Thymus (tissue), 11 donors: ENCODE measurements around the gene SPOCK1. TPM values are rescaled to one million over a fixed set of nuclear protein-coding genes. Genes with fewer than 3 reads are reported as not detected.

Source experiments
- DNase-seq, 9 donors: peaks; one replicate each; pipeline ENCODE4 v3.0.0-alpha.2; 2013; ENCODE audit warnings: low spot score in 9 of 9, low read depth in 6 of 9, missing footprints in 1 of 9
- H3K27ac ChIP-seq, 2 donors: one replicate each; pipeline ENCODE4 v1.5.1; 2013; ENCODE audit warnings: control low read depth in 1 of 2, low read depth in 1 of 2, low read length in 1 of 2, mild to moderate bottlenecking in 1 of 2, moderate library complexity in 1 of 2
- H3K27me3 ChIP-seq, 2 donors: one replicate each; pipeline ENCODE4 v1.5.1; 2013; ENCODE audit warnings: low read length in 1 of 2; ENCODE audit not compliant: control insufficient read depth in 2 of 2, insufficient read depth in 1 of 2
- H3K36me3 ChIP-seq, 2 donors: one replicate each; pipeline ENCODE4 v1.5.1; 2013; ENCODE audit warnings: low read length in 1 of 2, mild to moderate bottlenecking in 1 of 2, moderate library complexity in 1 of 2; ENCODE audit not compliant: control insufficient read depth in 2 of 2, insufficient read depth in 2 of 2
- H3K4me1 ChIP-seq, 2 donors: one replicate each; pipeline ENCODE4 v1.5.1; 2013; ENCODE audit warnings: low read length in 2 of 2; ENCODE audit not compliant: control insufficient read depth in 2 of 2, insufficient read depth in 2 of 2
- H3K4me3 ChIP-seq, 2 donors: one replicate each; pipeline ENCODE4 v1.5.1; 2013; ENCODE audit warnings: low read length in 2 of 2, control low read depth in 1 of 2, mild to moderate bottlenecking in 1 of 2
- H3K9me3 ChIP-seq, 2 donors: one replicate each; pipeline ENCODE4 v1.5.1; 2013; ENCODE audit warnings: low read length in 1 of 2, mild to moderate bottlenecking in 1 of 2; ENCODE audit not compliant: control insufficient read depth in 2 of 2, insufficient read depth in 1 of 2
- WGBS: extraction: QIAGEN DNeasy Blood & Tissue Kit; methylation state at CpG from one replicate; pipeline ENCODE4 v1.1.7; 2013; 5-methylcytosine and 5-hydroxymethylcytosine counted together
- polyA plus RNA-seq: library from polyadenylated mRNA; stranded (reverse); fragments of 200-250 nt; gene quantifications from one replicate; pipeline ENCODE4 v1.2.3, GENCODE V29; 2013
- total RNA-seq: library from RNA; stranded (reverse); fragments of 120-200 nt; gene quantifications from one replicate; pipeline ENCODE4 v1.2.4, GENCODE V29; 2013
- donor health status: healthy.

Gene SPOCK1
- total and polyA plus RNA-seq, 2 donors: 3.7 to 8.6 TPM

GRCh38 chr5:137152616-137153015, 346.5 kb downstream of the SPOCK1 start:
- no peak for DNase-seq
- 92% methylated on average over 3 of the region's 3 CpGs for WGBS
- Histone ChIP-seq H3K27ac (no peak overlapping the region), H3K27me3 (no peaks in the 10 kb centered on the region), H3K4me1 (no peaks in the 10 kb centered on the region), H3K9me3 (no peaks in the 10 kb centered on the region), H3K36me3 (no peaks in the 10 kb centered on the region), H3K4me3 (no peak overlapping the region)

- DNase-seq: no peak
- H3K4me3 ChIP-seq: no peak overlapping the region
- no peaks in the 10 kb centered on the region for H3K4me1 ChIP-seq
- H3K27ac ChIP-seq: no peak overlapping the region
- WGBS: 55% methylated on average over 2 of the region's 2 CpGs
- no peaks in the 10 kb centered on the region for H3K9me3 ChIP-seq
- H3K36me3 ChIP-seq: no peaks in the 10 kb centered on the region
- no peaks in the 10 kb centered on the region for H3K27me3 ChIP-seq
Measured at GRCh38 chr5:137148655-137149054, 350.5 kb downstream of the SPOCK1 start.

GRCh38 chr5:137148159-137148558, 351.0 kb downstream of the SPOCK1 start:
- H3K27me3 ChIP-seq: no peaks in the 10 kb centered on the region
- no peak overlapping the region for H3K27ac ChIP-seq
- H3K9me3 ChIP-seq: no peaks in the 10 kb centered on the region
- no peaks in the 10 kb centered on the region for H3K4me1 ChIP-seq
- DNase-seq: no peak
- H3K4me3 ChIP-seq: no peak overlapping the region
- WGBS: 84% methylated on average over 1 of the region's 1 CpG
- no peaks in the 10 kb centered on the region for H3K36me3 ChIP-seq

DNA sequence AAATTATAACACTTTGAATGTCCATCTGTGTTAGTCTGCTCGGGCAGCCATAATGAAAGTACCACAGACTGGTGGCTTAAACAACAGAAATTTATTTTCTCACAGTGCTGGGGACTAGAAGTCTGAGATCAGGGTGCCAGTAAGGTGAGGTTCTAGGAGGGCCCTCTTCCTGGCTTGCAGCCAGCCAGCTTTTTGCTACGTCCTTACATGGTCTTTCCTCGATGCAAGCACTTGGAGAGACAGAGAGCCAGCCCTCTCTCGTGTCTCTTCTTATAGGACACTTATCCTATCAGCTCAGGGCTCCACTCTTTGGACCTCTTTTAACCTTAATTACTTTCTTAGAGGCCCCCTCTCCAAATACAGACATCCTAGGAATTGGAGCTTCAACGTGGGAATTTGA, 351.8 kb downstream of the SPOCK1 start:
- H3K27me3 ChIP-seq: no peaks in the 10 kb centered on the region
- H3K27ac ChIP-seq: no peak overlapping the region
- DNase-seq: no peak
- no peaks in the 10 kb centered on the region for H3K36me3 ChIP-seq
- H3K4me3 ChIP-seq: no peak overlapping the region
- H3K9me3 ChIP-seq: no peaks in the 10 kb centered on the region
- 83% methylated on average over 5 of the region's 5 CpGs for WGBS
- H3K4me1 ChIP-seq: no peaks in the 10 kb centered on the region

DNA sequence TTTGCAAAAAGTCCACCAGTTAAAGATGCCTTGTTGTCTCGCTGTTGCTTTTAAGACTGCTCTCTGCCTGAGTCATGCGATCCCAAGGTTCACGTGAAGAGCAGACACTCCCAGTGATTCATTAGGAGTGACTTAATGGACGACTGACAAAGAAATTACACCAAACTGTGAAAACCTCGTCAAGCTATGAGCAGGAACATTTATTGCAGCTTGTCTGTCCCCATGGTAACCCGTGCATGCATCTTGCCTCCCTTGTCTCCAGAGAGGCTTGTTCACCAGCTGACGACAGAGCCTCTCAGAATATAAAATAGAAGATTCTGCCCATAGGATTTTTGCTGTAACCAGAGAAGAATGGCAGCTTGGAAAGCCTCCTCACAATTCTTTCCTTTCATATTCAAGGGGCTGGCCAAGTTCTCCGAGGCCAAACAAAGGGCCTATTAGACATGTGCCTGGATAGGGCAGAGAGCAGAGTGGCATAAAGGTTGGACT, 352.7 kb downstream of the SPOCK1 start:
- WGBS: 59% methylated on average over 8 of the region's 8 CpGs

GRCh38 chr5:137145721-137146120, 353.4 kb downstream of the SPOCK1 start:
- Histone ChIP-seq H3K9me3 (no peaks in the 10 kb centered on the region), H3K36me3 (no peaks in the 10 kb centered on the region), H3K4me3 (no peak overlapping the region), H3K27ac (no peak overlapping the region), H3K27me3 (no peaks in the 10 kb centered on the region), H3K4me1 (no peaks in the 10 kb centered on the region)
- WGBS: 64% methylated on average over 2 of the region's 2 CpGs
- DNase-seq: no peak

More for the DNA sequence above, 352.7 kb downstream of the SPOCK1 start:
- Histone ChIP-seq H3K27me3 (no peaks in the 10 kb centered on the region), H3K4me1 (no peaks in the 10 kb centered on the region), H3K9me3 (no peaks in the 10 kb centered on the region), H3K36me3 (no peaks in the 10 kb centered on the region), H3K27ac (no peak overlapping the region), H3K4me3 (no peak overlapping the region)
- no peak for DNase-seq

- no peak for DNase-seq
- 87% methylated on average over 4 of the region's 4 CpGs for WGBS
- no peak overlapping the region for H3K27ac ChIP-seq
- H3K9me3 ChIP-seq: no peaks in the 10 kb centered on the region
- no peaks in the 10 kb centered on the region for H3K27me3 ChIP-seq
- H3K4me1 ChIP-seq: no peaks in the 10 kb centered on the region
- no peak overlapping the region for H3K4me3 ChIP-seq
- H3K36me3 ChIP-seq: no peaks in the 10 kb centered on the region
Measured at GRCh38 chr5:137144656-137145055, 354.5 kb downstream of the SPOCK1 start.

GRCh38 chr5:137142764-137143605, 356.1 kb downstream of the SPOCK1 start:
- DNase-seq: no peak
- no peak overlapping the region for H3K27ac ChIP-seq
- no peak overlapping the region for H3K4me3 ChIP-seq
- H3K27me3 ChIP-seq: no peaks in the 10 kb centered on the region
- no peaks in the 10 kb centered on the region for H3K36me3 ChIP-seq
- WGBS: 91% methylated on average over 7 of the region's 7 CpGs
- H3K9me3 ChIP-seq: no peaks in the 10 kb centered on the region
- no peaks in the 10 kb centered on the region for H3K4me1 ChIP-seq

GRCh38 chr5:137142346-137142745, 356.8 kb downstream of the SPOCK1 start:
- Histone ChIP-seq H3K27me3 (no peaks in the 10 kb centered on the region), H3K9me3 (no peaks in the 10 kb centered on the region), H3K27ac (no peak overlapping the region), H3K36me3 (no peaks in the 10 kb centered on the region), H3K4me1 (no peaks in the 10 kb centered on the region), H3K4me3 (no peak overlapping the region)
- DNase-seq: no peak
- WGBS: 71% methylated on average over 3 of the region's 3 CpGs
